Activated CD8-positive, alpha-beta memory T cell treated with anti-CD3 and anti-CD28 coated beads, Interleukin-2, amount 50 U/mL, for 1 hour (primary cell): ENCODE measurements around the gene KCMF1.

Experiments used
- DNase-seq: peaks from one replicate; pipeline ENCODE4 v3.0.0-alpha.2; 2020; ENCODE audit errors: extremely low read depth

The KCMF1 gene

GRCh38 chr2:84956334-84957297 lies 14.3 kb upstream of the KCMF1 start:
- DNase-seq: no peak

DNA sequence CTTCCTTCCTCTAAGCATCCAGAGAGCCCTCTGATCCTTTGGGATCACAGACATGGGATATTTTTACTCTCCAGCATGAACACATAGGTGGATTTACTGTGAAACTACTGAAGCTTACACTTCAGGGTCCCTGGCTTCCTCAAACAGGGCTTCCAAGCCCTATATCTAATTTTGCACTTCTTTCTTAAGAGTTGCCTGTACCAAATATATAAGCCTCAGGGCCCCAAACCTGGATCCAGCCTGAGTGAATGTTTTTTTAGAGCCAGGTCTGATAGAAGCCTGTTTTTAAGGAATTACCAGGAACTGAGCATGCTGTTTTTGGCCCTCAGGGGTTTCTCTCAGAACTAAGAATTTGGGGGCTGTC lies 13.2 kb upstream of the KCMF1 start:
- DNase-seq: no peak

DNA sequence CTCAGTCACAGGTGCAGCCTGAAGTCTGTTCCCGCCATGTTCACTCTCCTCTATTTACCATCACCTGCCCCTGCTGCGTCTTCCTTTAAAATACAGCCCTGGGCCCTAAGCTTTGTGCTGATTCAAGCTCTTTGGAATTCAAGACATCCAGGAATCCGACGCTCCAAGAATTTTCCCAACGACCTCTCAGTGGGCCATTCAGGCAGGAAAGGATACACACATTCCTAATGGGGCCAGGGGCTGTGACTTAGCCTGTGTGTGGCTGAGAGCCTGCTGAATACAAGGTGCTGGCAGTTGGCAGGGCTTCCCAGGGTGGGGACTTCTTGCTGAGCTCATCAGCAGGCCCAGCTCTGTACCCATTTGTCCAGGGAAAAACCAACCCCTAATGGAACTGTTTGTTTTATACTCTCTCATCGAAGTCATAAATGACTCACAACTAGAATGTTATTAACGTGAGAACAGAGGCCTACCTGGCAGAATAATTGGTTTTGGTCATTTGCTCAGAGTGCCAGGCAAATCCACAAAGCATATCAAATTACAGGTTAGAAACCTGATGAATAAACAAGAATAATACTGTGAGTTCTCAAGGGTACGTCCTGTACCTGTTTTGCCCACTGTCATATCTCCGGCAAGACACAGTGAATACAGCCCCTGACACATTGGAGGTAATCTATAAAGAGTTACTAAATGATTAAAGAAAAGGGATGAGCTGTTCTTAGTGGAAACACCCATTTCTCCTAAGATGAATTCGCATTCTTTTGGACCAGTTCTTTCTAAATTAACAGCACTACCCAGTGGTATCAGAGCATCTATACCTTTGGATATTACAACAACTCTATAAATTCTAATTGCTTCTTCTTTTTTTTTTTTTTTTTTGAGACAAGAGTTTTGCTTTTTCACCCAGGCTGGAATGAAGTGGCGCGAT lies 12.6 kb upstream of the KCMF1 start:
- no peak for DNase-seq

- DNase-seq: no peak
Measured at GRCh38 chr2:84959095-84959565, 11.8 kb upstream of the KCMF1 start.

- no peak for DNase-seq
Measured at GRCh38 chr2:84959566-84960506, 11.1 kb upstream of the KCMF1 start.

DNA sequence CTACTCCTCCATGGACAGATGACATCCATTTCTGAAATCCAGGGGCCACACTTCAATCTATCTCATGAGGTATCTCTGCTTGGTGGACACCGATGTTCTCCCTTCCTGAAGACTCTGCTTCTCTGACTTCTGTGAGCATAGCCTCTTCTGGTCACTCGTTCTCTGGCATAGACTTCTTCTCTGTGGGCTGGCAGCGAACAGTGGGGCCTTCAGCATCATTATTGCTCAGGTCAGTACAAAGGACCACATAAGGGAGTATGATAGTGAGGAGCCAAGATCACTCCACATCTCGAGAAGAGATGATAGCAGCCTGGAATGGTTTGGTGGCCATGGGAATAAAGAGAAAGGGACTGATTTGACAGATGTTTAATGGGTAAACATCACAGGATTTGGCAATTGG lies 8.0 kb upstream of the KCMF1 start:
- no peak for DNase-seq

- no peak for DNase-seq
Measured at GRCh38 chr2:84963323-84963691, 7.7 kb upstream of the KCMF1 start.

GRCh38 chr2:84963692-84964405 lies 7.1 kb upstream of the KCMF1 start:
- no peak for DNase-seq

GRCh38 chr2:84964406-84965191 lies 6.4 kb upstream of the KCMF1 start:
- DNase-seq: no peak

DNA sequence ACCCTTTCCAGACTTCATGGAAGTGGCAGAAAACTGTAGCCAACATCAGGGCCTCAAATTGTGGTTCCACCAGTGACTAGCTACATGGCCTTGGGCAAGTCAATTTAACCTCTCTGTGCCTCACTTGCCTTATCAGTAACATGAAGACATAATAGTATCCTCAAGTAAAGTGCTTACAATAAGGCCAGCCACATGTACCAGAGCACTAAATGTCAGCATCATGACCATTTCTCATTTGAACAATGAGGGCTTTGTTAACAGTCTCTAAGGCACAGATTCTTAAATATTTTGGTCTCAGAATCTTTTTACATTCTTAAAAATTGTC lies 5.8 kb upstream of the KCMF1 start:
- DNase-seq: no peak

DNA sequence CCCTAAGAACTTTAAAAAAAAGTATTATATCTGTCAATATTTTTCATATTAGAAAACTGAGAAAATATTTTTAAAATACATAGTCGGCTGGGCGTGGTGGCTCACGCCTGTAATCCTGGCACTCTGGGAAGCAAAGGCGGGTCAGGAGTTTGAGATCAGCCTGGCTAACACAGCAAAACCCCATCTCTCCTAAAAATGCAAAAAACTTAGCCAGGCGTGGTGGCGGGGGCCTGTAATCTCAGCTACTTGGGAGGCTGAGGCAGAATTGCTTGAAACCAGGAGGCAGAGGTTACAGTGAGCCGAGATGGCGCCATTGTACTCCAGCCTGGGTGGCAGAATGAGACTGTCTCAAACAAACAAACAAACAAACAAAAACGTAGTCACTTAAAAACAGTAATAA lies 5.1 kb upstream of the KCMF1 start:
- DNase-seq: no peak

DNA sequence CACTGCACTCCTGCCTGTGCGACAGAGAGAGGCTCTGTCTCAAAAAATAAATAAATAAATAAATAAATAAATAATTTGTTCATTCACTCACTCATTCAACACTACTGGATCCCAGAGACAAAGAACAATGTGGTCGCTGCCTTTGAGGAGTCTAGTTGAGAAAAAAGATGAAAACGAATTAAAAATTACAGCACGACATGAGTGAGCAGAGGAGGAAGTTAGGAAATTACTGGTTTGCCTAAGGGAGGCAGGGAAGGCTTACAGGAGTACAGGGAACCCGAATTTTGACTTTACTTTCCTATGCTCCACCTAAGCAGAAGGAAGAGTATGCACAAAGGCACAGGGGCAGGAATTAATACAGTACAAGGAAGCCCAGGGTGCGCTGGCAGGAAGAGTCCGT lies 4.2 kb upstream of the KCMF1 start:
- DNase-seq: no peak

DNA sequence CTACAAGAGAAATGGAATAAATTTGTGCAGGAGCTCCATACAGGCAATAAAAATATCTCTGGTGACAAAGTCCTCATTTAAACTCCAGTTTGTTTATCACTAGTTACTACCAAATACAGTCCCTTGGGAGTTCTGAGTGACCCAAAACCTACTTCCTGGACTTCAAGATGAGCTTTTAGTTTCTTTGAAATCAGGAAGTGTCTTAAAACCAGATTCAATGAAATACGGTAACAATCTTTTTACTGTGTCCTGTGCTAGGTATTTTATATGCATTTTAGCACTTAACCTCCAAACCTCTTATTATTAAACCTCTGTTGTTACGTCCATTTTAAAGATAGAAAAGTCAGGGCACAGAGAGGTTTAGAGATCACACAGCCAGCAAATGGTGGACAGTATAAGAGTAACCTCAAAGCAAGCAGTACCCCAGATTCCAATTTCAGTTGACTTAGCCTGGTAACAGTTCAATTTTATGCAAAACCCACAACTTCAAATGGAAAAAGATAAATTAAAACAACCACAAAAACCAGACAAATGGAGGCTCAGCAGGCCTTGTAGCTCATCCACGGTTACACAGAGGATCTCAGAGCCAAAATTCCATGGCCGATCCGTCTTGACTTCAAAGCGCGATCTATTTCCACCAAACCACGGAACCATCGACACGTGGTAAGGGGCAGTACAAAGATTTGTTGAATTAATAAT lies 1.3 kb upstream of the KCMF1 start:
- peak; percentile 11 for DNase-seq

DNA sequence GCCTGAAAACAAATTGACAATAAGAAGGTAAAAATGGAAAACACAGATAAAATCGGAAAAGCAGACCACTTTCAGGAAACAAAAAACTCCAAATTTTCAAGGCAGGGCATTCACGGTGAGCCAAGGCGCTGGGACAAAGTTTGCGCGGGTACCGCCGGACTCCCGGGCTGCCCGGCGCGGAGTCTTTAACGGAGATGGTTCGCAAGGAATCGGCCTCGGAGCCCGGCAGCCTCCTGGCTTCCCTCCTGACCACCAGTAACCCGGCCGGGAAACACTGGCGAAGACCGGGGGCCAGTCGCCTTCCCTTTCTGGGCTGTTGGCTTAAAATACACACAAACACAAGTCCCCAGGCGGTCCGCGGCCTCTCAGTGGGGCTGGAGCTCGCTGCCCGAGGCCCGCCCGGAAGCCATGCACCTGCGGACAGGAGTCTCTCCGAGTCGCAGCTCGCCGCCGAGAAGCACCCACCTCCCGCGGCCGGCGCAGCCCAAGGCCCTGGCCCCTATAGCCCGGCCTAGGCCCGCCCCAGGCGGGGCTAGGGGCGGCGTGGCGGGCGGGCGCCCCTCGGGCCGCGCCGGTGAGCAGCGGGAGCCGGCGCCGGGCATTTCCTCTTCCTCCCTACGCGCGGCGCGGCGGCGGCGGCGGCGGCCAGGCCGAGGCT lies 622 bp upstream of the KCMF1 start:
- DNase-seq: peak; percentile 8

DNA sequence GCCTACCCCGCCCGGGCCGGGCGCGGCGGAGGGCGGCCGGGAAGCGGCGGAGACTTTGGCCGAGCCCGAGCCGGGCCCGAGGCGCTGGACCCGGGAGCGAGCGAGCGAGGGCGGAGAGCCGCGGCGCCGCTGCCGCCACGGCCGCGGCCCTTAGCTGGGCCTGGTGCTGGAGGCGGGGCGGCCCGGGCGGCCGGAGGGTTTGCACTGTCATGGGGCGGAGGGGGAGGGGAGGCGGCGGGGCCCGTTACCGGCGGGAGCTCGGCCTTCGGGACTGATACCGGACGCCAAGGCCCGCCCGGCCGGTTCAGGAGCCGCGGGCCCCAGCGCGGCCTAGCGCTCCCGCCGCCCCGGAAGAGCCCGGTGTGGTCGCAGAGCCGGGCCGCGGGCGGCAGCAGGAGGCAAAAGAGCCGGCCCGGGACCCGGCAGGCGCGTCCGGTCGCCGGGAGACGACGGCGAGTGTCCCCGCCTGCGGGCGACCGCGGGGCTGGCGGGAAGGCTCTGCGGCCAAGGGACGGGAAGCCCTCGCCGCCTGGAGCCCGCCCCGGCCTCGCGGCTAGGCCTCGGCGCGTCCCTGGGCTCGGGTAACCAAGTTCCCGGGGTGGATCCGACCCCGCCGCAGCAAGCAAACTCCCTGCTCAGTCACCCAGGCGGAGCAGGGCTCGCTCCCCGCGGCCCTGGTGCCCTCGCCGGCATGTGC lies 697 bp downstream of the KCMF1 start:
- DNase-seq: peak; percentile 40

DNA sequence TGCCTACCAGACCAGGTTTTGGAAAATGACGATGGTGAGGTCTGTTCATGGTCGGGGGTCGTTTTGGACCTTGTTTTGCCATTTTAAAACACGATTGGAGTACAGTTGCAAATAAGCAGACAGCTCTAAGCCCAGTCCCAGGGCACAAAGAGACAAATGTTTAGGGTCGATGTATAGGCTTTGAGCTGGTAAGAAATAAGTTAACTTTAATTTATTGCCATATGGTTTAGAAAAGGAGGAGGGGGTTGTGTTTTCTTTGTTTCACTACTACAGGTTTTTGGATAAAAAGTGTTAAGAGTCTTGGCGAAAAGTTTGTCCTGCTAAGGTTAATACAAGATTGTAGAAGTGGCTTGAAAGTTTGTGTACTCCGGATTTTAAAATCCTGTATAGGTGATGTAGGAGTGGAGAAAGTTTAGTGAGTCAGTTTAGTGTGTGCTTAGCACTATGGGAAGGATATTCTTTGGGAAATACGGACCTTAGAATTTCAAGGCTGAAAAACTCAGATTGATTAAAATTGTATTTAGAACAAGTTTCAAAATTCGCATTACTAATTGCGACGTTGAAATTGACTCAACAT lies 1.3 kb downstream of the KCMF1 start:
- no peak for DNase-seq

GRCh38 chr2:84972932-84973331 lies 2.0 kb downstream of the KCMF1 start:
- DNase-seq: no peak
